MM.1S (cell line): ENCODE measurements around the gene SLC2A4RG.

Experiments used
- CTCF ChIP-seq: fragments of 300-600 bp; sonication (generic); IDR thresholded peaks from 2 replicates; pipeline ENCODE4 v1.5.1; 2016; ENCODE audit warnings: antibody characterized with exemption, low read length, mixed read lengths
- EZH2 ChIP-seq: fragments of 300-600 bp; sonication (generic); optimal IDR thresholded peaks from 2 replicates; pipeline ENCODE3; 2017; ENCODE audit warnings: low read depth, mild to moderate bottlenecking, antibody characterized with exemption, low read length, mixed read lengths
- EZH2phosphoT487 ChIP-seq: fragments of 300-600 bp; sonication (generic); IDR thresholded peaks from 2 replicates; pipeline ENCODE4 v1.6.1; 2018; ENCODE audit warnings: antibody characterized with exemption, low read length

DNA sequence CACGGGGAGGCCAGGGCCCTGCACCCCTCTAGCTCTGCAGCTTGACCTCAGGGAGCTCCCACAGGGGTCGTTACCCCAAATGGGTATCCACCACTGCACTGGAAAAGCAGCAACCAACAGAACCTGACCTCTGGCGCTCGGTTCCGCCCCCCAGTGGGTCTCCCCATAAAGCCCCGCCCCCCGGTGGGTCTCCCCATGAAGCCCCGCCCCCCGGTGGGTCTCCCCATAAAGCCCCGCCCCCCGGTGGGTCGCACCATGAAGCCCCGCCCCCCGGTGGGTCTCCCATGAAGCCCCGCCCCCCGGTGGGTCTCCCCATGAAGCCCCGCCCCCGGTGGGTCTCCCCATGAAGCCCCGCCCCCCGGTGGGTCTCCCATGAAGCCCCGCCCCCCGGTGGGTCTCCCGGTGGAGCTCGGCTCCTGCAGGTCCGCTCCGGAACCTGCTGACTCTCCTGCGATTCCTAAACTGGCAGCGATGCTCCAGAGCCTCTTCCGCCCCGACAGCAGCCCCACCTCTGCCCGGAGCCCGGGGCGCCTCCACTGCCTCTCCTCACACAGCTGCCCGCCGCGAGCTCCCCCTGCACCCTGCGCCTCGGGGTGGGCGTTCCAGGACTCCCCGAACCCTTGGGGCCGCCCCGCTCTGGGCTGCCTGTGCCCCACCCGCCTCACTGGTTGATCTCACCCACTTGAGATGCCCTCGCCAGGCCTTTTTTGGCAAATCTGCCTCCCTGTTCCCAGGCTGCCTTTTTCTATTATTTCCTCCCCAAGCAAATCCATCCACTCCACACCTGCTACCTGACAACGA lies 12.1 kb downstream of the SLC2A4RG start:
- TF ChIP-seq CTCF (no peak), EZH2 (no peak), EZH2phosphoT487 (no peak)
